ENCODE data around the gene MTHFR.

Gene MTHFR

GRCh38 chr1:11807133-11807532 lies 1.4 kb upstream of the MTHFR start:
- peak overlapping the region; percentile 72 for H3K4me3 ChIP-seq (ENCODE audit: low read depth, low read length)
- no peak for TF ChIP-seq CTCF (IDR thresholded peaks at IDR 0.05; ENCODE audit: low read depth, low read length)

- TF ChIP-seq CTCF (IDR thresholded peaks at IDR 0.05; ENCODE audit: low read depth, low read length): no peak
Measured at GRCh38 chr1:11806307-11806936, 658 bp upstream of the MTHFR start.

GRCh38 chr1:11804666-11805421 lies 920 bp downstream of the MTHFR start:
- H3K4me3 ChIP-seq (ENCODE audit: low read depth, low read length): peak overlapping the region; percentile 72
- no peak for TF ChIP-seq CTCF (IDR thresholded peaks at IDR 0.05; ENCODE audit: low read depth, low read length)

More at GRCh38 chr1:11806307-11806936, 658 bp upstream of the MTHFR start:
- H3K4me3 ChIP-seq (ENCODE audit: low read depth, low read length): peak overlapping the region; percentile 72

GRCh38 chr1:11803924-11804665 lies 1.7 kb downstream of the MTHFR start:
- H3K4me3 ChIP-seq (ENCODE audit: low read depth, low read length): peak overlapping the region; percentile 79

- no peak for TF ChIP-seq CTCF (IDR thresholded peaks at IDR 0.05; ENCODE audit: low read depth, low read length)
- peak overlapping the region; percentile 79 for H3K4me3 ChIP-seq (ENCODE audit: low read depth, low read length)
Measured at GRCh38 chr1:11802973-11803885, 2.5 kb downstream of the MTHFR start.

- no peak for TF ChIP-seq CTCF (IDR thresholded peaks at IDR 0.05; ENCODE audit: low read depth, low read length)
- peak overlapping the region; percentile 79 for H3K4me3 ChIP-seq (ENCODE audit: low read depth, low read length)
Measured at GRCh38 chr1:11802616-11802972, 3.2 kb downstream of the MTHFR start.

- no peak for TF ChIP-seq CTCF (IDR thresholded peaks at IDR 0.05; ENCODE audit: low read depth, low read length)
- no peak overlapping the region for H3K4me3 ChIP-seq (ENCODE audit: low read depth, low read length)
Measured at GRCh38 chr1:11800756-11801433, 4.9 kb downstream of the MTHFR start.
